NCI-H524 (cell line): Measurements from ENCODE around the gene PDF.

Experiments
- DNase-seq, 2 experiments: peaks; one replicate each; lab custom pipeline; 2025; lab: John Stamatoyannopoulos, UW

The PDF gene

GRCh38 chr16:69339289-69340094, 9.1 kb upstream of the PDF start, which contains the start of the genes COG8 and NIP7:
COG8 (minus strand) TSS chr16:69339564; CDS start chr16:69339552, 12 bp downstream.
NIP7 (plus strand) TSS chr16:69339772; CDS start chr16:69339830, 58 bp downstream.
- DNase-seq, result peak; percentile 99

GRCh38 chr16:69338557-69339288, 8.3 kb upstream of the PDF start:
- no peak for DNase-seq

DNA sequence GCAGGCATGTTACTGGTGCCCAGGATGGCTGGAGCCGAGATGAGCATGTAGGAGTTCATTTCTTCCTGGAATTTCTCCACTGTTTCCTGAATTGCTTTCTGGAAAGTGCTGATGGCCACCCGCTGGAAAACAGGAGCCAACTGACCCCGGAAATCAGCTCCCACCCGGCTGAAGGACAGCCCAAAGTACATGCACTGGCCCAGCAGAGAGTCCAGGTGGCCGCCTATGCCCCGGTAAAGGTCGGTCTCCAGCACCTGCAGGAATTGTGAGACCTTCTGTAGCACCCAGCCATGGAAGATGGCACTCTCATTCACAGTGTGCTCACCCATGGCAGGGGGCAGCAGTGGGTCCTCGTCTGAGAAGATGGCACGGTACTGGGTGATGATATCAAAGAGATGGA, 4.3 kb upstream of the PDF start:
- no peak for DNase-seq

GRCh38 chr16:69329369-69330285, 761 bp downstream of the PDF start:
- no peak for DNase-seq

DNA sequence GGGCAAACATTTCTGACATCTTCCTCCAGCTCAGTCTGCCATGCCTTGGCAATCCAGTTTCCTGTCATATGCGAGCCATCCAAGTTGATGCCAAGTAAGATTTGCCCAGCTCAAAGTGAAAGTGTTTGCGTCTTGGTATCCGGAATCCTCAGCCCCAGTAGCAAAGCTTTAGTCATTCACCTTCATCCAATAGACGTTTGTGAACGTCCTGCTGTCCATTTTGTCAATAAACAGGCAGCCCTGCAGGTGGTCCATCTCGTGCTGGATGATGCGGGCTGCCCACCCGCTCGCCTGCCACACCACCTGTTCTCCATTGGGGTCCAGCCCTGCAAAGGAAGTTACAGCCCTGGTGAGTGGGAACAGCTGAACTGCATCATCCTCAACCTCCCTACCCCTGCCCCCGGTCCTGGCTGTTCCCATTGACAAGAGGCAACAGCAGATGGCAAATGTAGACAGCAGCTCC, 1.5 kb downstream of the PDF start:
- peak; percentile 42 to 77 for DNase-seq

DNA sequence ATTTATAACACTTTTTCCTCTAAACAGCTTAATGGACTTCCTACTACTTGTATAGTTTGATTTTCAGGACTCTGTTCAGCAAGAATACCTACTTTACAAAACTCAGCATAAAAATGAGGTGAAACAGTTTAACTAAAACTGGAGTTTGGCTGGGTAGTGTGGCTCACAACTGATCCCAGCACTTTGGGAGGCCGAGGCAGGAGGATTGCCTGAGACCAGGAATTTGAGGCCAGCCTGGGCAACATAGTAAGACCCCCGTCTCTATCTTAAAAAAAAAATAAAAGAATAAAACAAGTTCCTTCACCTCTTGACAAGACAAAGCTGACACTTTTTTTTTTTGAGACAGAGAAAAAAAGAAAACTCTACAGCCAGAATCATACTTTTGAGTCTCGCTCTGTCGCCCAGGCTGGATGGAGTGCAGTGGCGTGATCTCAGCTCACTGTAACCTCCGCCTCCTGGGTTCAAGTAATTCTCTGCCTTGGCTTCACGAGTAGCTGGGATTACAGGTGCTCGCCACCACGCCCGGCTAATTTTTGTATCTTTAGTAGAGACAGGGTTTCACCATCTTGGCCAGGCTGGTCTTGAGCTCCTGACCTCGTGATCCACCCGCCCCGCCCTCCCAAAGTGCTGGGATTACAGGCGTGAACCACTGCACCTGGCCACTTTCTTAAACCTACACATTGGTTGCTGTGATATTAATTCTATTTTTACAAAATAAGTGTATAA, 2.6 kb downstream of the PDF start:
- DNase-seq, result no peak

- no peak for DNase-seq
Measured at GRCh38 chr16:69326172-69326873, 4.1 kb downstream of the PDF start.

DNA sequence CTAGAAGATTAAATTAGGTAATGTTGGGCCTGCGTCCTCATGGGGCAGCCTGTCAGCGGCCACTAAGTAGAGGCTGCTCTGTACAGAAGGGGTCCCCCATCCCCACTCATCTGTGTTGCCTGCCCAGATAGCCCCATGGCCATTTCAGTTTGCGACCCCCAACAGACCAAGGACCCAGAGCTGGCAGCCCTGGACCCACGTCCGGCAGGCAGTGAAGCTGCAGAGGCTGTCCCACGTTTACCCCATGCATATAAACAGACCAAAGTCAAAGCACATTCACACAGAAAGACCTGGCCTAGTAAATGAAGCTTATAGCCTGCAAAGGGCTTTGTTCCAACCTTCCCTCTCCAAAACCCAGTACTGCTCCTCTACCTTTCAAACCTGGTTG, 4.6 kb downstream of the PDF start:
- DNase-seq, result no peak

DNA sequence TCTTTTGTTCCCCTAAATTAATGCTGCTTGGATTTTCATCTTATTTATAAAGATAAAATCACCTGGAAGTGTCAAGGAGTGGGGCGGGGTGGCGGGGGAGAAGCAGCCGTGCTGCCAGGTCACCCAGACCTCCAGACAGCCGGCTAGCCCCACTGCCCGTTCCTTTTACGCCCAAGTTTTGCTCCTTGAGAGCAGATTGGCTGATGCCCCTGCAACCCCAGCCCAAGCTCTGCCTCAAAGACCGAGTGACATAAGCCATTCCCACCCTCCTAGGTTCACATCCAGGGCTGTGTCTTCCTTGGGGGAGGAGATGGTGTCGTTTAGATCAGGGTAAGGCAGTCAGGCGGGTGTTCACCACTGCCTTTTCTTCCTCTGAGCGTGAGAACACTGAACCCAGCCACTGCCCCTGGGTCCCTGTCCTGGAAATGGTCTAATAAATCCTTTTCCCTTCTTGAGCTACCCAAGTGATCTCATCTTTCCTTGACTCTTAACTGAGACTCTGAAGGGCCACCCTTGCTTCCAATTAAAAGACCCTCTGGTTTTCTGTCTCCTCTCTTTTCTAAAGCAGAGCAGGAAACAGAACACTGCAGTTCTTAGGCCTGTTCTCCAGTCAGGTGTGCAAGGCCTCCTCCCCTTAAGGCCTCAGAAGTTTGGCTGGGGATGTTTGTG, 5.7 kb downstream of the PDF start:
- DNase-seq, result no peak

DNA sequence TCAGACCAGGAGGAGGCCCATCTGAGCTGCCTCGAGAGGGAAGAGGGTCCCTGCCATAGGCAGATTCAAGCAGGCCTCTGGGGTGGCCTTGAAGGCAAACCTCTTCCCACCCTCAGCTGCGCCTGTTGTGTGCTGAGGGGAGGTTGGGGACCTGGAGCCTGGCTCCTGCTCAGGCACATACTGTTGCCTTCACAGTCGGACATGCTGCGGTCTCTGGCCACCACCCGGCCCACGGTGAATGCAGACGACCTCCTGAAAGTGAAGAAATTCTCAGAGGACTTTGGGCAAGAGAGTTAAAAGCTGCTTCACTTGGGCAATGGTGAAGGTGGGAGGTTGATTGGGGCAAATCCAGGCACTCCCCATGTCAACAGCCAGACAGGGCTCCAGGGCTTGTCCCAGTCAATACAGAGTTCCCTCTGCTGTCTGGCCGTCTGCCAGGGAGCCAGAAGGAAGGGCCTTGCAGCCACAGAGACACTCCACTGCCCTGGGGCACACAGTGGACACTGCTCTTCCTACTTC, 6.3 kb downstream of the PDF start:
- DNase-seq, result peak in 1 of 2 experiments; percentile 57

- no peak for DNase-seq
Measured at GRCh38 chr16:69323415-69323814, 7.0 kb downstream of the PDF start.

DNA sequence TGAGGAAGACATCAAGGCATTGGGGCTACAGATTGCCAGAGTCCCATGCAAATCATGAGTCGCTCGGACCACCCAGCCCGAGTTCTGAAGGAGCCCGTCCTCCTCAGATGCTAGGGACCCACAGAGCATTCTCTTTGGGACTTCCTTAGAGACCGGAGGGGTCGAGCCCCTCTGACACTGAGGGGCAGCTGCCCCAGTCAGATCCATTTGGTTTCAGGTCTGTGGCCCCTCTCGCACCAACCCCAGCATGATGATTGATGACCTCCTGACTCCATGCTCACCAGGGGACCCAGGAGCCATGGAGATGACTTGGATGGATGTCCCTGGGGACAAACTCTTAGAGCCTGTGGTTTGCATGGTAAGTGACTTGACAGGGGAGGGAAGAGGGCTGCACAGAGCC, 8.0 kb downstream of the PDF start:
- DNase-seq, result no peak

- no peak for DNase-seq
Measured at GRCh38 chr16:69321080-69321479, 9.3 kb downstream of the PDF start.

DNA sequence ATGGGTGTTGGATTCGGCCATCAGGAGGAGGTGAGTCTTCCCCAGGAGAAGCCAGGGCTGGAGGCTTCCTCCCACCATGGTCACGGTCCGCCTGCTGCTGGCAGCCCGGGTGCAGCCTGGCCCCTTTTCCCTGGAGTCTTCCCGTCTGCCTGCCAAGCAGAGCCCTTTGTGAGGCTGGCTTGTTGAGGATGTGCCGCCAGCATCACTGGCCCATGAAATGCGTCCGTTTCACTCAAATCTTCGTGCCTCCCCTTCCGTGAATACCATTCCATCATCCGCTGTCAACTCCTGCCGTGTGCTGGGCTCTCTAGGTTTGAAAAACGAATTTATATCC, 9.7 kb downstream of the PDF start:
- DNase-seq, result no peak

DNA sequence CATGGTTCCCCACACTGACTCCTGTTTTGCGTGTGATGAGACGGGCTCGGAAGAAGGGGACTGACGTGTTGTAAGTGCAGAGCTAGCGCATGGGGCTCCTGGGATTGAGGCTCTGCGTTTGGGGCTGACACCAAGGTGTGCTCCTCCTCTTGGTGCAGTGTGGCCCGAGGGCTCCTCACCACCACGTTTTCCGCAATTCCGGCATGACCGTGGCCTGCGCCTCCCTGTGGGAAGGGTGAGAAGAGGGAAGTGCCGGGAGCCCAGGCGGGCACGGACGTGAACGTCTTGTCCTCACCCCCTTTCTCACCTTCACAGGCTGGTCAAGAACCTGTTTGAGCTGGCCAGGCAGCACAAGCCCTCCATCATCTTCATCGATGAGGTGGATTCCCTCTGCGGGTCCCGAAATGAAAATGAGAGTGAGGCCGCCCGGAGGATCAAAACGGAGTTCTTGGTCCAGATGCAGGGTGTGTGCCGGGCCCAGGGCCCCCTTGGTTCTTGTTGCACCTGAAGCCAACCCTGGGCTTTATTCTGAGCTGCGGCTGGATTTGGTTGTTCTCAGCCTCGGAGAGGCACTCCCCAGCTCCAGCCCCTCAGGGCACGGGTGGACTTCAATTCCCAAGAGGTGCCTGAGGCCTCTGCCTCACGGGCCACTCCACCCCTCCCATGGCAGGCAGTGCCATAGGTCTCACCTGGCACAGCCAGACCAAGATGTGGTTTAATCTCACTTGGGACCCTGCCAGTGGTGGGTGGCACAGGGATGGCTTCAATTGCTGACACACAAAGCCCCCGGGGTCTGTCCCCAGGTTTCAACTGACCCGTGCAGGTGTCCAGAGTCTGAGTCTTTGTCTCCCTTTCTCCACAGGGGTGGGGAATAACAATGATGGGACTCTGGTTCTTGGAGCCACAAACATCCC, 10.3 kb downstream of the PDF start:
- no peak for DNase-seq

DNA sequence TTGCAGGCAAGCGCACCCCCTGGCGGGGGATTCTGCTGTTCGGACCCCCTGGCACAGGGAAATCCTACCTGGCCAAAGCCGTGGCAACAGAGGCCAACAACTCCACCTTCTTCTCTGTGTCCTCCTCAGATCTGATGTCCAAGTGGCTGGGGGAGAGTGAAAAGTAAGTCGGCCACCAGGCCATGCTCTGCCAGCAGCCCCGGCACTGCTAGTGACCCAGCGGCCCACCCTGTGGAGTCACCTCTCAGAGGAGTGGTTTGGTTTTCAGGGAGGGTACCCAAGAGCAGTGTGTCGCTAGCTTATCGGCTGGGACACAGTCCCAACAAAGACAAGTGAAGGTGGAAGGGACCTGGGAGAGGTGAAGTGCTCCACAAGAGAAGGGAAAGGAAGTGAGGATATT, 11.0 kb downstream of the PDF start:
- DNase-seq, result no peak

- no peak for DNase-seq
Measured at GRCh38 chr16:69318911-69319289, 11.5 kb downstream of the PDF start.

GRCh38 chr16:69318177-69318910, 12.0 kb downstream of the PDF start:
- no peak for DNase-seq
